ENCODE results near the gene YRDC.

DNA sequence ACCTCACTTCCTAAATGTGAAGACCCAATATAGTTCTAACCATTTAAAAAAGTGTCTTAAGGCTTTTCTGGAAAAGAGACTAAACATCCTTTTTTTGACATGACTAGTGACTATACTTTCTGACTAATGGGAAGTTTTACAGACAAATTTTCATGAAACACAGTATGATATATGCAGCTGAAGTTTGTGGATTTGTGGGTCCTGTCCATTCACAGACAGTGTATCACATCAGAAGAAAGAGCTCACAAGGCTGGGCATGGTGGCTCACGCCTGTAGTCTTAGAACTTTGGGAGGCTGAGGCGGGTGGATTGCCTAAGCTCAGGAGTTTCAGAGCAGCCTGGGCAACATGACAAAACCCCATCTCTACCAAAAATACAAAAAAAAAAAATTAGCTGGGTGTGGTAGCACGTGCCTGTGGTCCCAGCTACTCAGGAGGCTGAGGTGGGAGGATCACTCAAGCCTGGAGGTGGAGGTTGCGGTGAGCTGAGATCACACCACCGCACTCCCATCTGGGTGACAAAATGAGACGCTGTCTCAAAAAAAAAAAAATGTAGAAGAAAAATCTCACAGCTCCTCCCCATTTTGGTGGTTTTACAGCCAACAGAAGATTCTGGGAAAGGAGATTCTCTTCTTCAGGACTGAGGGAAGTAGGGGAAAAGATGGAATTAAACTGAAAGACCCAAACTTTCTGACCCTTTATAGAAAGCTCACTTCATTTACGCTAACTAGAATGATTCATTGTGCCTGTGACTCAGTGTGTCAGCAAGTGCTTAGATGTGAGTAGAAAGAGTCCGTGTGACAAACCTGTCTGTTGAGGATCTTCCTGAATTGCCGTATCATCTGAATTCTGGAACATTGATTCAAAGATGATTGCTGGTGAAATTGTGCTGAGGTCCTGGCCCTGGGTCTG, 15.2 kb upstream of the YRDC start:
- TF ChIP-seq, protein P1, sequence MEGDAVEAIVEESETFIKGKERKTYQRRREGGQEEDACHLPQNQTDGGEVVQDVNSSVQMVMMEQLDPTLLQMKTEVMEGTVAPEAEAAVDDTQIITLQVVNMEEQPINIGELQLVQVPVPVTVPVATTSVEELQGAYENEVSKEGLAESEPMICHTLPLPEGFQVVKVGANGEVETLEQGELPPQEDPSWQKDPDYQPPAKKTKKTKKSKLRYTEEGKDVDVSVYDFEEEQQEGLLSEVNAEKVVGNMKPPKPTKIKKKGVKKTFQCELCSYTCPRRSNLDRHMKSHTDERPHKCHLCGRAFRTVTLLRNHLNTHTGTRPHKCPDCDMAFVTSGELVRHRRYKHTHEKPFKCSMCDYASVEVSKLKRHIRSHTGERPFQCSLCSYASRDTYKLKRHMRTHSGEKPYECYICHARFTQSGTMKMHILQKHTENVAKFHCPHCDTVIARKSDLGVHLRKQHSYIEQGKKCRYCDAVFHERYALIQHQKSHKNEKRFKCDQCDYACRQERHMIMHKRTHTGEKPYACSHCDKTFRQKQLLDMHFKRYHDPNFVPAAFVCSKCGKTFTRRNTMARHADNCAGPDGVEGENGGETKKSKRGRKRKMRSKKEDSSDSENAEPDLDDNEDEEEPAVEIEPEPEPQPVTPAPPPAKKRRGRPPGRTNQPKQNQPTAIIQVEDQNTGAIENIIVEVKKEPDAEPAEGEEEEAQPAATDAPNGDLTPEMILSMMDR (IDR thresholded peaks at IDR 0.05; ENCODE audit: low read length) = no peak
- TF ChIP-seq EZH2 (optimal IDR thresholded peaks at IDR 0.05; ENCODE audit: low read depth, low read length) = no peak
- no peak for TF ChIP-seq EZH2phosphoT487 (IDR thresholded peaks at IDR 0.05; ENCODE audit: low read length)
